GM18907 (cell line): ENCODE data around the gene TBX2.
"Not testable (repeated sequence)": the region's sequence is repeated elsewhere in the genome, so short reads cannot be mapped to it uniquely, and the experiment has no call there.

Source experiments
- ATAC-seq: cut with Tn5 transposase; IDR thresholded peaks from one replicate; pipeline ENCODE4 v1.9.1; 2021; ENCODE audit warnings: mild to moderate bottlenecking, moderate library complexity; ENCODE audit not compliant: unreplicated experiment

Gene TBX2

DNA sequence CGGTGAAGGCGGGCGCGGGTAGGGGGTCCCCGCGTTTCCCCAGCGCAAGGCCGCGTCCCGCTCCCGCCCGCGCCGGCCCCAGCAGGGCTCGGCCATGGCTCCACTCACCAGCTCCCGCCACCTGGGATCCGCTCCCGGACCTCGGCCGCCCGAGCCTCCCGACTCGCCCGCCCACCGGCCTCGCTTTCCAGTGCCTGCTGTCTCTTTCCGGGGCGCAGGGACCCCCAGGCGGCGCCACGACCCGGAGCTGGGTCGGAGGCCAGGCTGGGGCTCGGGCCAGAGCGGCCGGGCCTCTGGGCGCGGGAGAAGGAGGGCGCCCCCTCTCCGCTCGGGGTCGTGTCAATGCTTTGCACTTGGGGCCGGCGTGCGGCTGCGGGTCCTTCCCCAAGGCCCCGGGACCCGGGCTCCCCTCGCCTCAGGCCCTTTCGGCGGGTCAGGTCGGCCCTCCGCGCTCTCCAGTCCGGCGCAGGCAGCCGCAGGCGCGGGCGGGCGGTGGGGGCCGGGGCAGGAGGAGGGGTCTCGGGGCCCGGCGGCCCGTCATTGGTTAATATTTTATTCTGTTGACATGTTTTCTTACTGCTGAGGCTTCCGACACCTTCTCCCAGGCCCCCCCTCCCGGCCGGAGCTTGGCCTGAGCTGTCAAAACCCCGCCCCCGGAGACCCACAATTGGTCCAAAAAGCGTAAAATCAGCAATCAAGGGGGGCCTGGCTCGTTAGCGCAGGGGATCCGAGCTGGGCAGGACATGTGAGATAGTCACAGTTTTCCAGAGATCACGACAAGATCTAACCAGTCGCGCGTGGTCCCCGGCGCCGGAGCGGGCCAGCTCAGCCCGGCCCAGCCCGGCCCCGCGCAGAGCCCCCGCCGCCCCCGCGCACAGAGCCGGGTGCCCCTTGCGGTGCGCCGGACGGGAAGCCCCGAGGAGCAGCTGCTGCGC, at the start of gene TBX2:
Gene TBX2 (plus strand): TSS at position 713 of the 935 bp plus-strand sequence. CDS start 334 bp downstream, outside the sequence.
- ATAC-seq = no peak

DNA sequence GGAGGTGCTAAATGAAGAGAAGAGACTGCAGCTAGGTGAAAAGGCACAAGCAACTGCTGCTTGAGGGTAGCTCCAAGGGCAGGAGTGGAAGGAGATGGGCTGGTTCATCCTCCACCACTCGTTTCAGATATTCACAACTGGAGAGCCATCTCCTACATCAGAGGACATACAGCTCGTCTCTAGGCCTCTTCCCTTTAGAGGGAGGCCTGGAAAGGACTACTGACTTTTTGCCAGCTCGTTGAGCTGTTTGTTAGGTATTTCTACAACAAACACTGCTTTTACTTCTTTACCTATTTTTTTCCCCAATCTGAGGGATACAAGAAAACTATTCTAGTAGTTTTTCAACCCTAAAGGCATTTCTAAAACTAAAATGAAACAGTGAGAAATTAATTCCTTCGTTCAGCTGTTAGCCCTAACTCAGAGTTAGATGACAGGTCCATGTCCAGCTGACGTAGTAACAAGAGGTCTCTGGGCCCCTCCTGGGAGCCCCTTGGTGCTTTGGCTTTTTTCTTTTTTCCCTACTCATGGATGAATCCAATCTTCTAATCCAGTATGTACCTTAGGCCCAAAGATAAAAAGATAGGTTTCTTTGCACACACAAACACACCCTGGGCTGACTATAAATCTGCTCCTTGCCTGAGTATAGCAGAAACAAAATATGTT, 47.8 kb upstream of the TBX2 start:
- ATAC-seq = no peak

DNA sequence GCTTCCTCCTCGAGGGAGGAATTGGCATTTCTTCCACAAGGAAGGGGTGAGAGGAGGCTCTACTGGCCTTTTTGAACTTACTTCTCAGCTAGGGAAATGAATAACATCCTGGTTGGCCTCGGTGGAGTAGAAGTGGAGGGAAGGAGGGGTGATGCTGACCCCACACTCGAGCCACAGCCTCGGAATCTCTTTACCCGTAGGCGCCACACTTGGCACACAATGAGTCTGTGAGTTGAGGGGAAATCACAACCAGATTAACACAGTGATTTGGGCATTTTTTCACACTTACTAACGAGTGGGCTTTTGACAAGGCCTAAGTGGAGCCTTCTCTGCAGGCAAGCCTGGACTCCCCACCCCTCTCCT, 47.3 kb upstream of the TBX2 start:
- ATAC-seq = no peak

DNA sequence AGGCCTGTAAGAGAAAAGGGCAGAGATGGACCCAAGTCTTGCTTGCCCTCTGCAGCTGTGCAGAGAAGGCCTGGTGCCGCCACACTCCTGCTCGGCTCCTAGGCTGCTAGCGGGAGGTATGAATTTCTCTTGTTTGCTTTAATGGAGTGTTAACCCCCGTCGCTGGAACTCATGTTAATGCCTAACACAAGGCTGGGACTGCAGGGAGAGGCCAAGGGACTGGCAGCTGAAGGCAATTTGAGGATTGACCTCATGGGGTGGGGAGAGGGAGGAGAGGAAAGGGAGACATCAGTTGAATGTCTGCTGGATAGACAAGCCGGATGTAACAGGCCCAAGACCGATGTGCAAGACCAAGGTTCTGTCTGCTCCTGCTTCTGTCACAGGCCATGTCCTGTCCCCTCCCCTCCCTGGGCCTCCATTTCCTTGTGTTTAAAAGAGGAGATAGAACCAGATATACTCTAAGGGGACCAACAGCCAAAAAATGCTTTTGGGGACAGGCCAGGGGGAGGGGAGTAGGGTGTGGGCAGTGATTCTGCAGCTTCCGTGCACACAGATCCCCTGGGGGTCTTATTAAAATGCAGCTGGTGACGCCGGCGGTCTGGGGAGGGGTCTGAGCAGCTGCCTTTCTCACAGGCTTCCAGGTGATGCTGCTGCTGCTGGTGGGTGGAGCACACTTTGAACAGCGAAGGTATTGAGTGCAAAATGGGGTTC, 46.7 kb upstream of the TBX2 start:
- ATAC-seq = no peak

DNA sequence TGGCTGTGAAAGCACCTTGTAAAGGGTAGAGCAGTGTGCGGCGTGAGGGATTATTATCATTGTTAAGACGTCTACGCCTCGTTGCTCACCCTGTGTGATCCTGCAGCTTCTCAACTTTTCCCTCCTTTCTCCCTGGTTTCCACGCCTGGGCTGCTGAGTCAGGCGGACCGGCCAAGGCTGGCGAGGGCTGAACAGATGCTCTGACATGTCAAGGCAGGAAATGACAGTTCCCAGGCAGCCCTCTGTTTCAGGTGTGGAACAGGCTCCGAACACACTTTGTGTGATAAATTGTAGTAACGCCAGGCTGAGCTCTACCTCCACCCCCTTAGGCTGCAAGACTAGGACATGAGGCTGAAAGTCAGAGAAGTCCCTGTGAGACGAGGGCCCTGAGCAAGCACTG, 46.0 kb upstream of the TBX2 start:
- ATAC-seq = no peak

DNA sequence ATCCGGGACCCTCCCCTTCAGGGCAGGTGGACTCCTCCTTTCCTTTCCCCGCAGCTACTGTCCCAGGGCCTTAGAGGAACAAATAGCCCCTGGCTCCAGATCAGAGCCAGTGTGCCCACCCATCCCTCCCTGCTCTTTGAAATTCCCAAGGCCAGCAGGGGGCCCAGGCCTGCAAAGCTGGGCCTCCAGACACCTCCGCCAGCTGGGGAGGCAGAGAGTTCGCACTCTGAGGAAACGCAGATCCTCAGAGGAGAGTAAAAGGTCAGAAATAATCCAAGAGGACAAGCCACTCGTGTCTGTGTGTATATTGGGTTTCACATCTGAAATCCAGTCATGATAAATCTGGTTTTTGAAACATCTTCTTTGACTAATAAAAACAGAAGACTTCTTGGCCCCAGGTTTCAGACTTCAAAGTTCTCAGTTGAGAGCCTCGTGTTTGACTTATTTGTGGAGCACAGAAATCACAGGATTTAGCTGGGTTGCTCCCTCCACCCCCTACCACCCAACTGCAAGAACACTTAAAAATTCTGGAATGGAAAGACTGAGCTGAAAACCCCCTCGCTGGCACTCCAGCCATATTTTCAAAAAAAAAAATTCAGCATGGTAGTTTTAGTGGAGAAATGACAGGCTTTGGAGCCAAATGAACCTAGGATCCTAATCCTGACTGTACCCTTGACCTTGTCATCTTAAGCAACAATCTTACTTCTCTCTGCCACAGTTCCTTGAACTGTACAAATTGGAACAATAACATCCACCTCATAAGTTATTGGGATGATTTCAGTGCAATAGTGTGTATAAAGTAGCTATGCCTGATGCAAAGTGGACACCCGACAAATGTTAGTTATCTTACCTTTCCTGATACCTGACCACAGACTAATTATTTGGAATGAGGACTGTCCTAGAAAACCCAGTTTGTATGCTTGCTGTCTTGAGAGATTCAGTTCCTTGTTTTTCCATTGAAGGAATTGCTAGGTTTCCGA, 44.5 kb upstream of the TBX2 start:
- ATAC-seq = no peak

DNA sequence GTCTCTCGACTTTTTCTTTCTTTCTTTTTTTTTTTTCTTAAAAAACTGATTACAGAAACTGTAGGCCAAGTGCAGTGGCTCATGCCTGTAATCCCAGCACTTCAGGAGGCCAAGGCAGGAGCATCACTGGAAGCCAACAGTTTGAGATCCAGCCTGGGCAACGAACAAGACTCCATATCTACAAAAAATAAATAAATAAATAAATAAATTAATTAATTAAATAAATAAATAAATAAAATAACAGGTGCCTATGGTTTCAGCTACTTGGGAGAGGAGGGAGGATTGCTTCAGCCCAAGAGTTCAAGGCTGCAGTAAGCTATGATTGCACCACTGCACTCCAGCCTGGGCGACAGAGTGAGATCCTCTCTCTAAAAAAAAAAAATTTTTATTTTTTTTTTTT, 42.6 kb upstream of the TBX2 start:
- not testable (repeated sequence) for ATAC-seq

DNA sequence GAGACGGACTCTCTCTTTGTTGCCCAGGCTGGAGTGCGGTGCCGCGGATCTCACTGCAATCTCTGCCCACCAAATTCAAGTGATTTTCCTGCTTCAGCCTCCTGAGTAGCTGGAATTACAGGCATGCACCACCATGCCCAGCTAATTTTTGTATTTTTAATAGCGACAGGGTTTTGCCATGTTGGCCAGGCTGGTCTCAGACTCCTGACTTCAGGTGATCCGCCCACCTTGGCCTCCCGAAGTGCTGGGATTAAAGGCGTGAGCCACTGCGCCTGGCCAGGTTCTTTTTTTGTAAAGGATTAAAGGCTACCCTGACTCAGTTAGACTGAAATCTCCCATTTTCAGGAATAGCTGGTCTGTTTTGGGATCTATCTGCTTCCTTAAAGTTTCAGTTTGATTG, 40.1 kb upstream of the TBX2 start:
- ATAC-seq = not testable (repeated sequence)

DNA sequence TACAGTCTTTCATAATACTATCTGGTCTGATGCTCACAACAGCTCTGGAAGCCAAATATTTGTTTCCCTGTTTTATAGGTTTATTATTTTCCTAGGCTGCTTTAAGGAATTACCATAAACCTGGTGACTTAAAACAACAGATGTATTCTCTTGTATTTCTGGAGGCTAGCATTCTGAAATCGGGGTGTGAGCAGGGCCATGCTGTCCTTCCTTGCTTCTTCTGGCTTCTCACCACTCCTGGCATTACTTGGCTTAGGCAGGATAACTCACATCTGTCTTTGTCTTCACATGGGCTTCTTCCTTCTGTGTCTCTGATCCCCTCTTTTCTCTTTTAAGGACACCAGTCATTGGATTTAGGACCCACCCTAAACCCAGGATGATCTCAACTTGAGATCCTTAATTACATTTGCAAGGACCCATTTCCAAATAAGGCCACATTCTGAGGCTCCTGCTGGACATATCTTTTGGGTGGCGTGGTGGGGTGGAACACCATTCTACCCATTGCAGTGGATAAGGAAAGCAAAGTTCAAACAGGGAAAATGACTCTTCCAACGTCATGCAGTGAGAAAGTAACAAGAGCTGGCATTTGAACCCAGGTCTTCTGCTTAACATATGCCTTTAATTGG, 39.2 kb upstream of the TBX2 start:
- no peak for ATAC-seq

DNA sequence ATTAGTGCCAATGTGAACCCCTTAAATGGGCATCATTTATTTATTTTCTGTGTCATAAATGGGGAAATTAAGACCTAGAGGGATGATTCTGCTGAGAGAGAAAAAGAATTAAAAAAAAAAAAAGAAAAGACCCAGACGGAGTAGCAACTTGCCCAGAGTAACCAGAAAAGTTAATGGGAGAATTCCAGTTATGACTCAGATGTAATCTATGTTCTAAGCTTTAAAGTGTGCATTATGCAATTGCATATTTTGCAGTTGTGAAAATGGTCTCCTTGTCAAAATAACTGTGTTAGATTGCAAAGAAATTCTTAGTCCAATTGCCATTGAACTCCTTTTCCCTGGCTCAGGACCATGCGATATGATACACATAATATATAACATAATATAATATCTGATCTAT, 38.6 kb upstream of the TBX2 start:
- no peak for ATAC-seq

DNA sequence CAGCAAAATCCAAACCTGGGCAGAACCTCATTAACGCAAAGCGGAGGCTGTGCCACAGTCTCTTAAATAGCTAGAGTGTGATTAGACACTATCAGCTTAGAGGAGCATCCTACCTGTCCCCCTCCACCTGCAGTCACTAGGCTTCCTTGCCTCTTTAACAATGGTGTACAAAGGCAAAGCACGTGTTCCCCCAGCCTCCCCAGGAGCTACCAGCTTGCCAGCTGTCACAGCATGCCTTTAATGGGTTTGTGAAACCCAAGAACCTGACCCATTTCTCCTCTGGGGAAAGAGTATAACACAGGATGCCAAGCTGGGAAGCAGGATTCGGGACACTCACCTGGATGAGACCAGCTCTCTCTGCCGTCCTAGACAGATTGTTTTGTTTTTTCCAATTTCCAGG, 37.2 kb upstream of the TBX2 start:
- ATAC-seq = no peak

DNA sequence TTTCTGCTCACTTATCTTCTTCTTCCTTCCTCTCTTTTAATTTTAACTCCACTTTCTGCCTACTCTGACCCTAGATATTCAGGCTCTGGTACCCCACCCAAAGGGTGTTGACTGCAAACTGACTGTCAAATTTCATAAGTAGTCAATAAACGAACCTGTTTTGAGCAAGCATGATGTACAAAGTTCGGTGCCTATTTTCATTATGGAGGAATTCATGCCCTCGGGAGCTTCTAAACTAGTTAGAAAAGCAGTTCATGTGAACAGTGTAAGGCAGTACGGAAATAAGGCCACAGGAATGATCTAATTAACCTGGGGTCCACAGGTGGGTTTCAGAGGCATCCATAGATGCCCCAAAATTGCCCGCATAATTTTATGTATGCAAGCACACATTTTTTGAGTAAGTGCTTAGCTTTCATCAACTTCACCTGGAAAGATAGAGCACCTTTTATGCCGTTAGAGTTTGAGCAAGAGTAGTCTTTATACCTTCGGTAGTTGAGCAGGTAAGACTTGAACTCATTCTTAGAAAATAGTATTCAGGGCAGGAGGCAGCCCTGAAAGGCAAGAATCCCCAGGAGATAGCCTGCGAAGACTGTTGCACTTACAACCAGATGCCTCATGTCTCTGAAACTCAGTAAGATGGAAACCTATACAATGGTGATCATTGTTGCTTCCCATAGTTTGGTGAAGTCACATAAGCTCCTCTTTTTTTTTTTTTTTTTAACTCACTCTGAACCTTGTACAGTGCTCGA, 36.6 kb upstream of the TBX2 start:
- no peak for ATAC-seq

DNA sequence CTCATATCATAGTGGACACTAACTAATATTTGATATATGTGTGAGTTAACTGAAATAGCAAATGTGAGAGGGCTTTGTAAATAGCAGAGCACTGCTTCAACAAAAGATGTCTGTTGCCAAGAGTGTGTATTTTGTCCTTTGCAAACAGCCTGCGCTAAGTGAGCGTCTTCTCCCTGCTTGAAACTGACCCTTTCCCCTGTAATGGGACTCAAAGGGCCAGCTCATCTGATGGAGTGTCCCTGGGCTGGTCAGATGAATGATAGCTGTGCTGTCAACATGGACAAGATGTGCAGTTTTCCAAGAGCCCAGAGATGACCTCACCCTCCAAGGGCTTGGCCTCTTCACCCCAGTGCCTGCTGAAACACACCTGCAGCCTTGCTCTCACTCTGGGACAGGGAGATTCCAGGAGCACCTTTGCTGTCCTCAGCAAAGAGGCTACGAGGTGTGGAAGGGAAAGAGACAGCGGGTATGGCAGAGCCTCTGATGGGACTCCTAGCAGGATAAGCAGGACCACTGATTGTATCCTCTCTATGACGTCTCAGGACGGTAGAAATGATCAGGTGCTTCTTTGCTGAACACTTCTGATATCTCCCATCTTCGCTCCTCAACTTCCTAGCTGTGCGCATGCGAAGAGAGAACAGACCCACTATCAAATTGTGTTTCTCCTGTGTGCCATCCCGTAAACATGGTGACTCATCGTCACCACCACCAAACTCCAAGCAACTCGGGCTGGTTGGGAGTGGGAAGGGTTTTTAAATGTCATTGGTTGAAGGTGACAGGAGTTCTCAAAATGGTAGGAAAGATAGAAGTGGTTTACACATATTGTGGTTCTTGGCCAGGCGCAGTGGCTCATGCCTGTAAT, 35.8 kb upstream of the TBX2 start:
- ATAC-seq = no peak

DNA sequence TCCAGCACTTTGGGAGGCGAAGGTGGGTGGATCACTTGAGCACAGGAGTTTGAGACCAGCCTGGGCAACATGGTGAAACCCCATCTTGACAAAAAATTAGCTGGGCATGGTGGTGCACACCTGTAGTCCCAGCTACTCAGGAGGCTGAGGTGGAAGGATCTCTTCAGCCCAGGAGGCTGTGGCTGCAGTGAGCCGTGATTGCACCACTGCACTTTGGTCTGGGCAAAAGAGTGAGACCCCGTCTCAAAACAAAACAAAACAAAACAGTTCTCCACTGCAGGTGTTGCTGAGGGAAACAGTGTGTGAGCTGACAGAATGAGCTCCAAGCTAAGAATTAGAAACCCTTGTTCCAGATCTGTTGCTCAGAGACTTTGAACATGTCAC, 35.2 kb upstream of the TBX2 start:
- no peak for ATAC-seq

DNA sequence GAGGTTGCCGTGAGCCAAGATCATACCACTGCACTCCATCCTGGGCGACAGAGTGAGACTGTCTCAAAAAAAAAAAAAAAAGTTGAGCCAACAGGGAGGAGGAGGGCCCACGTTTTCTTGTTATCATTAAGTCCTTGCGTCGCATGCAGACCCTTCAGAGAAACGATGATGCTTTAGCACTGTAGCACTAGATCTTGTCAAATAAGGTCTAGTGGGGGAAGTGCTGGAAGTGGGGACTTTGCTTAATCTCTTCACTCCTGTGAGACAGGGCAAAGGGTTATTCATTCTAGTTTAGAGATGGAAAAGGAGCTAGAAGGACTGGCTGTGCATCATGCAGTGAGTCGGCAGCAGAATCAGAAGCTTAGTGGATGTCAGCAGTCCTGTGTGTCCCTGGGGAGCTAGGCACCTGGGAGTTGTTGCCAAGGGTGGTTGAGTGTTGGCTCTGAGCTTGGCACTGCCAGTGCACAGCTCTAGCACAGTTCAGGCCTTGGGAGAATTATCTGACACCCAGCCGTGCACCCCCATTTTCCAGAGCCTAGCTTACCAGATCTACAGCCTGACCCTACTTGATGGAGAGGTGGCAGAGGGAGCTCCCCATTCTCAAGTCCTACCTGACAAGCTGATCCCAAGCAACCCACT, 33.4 kb upstream of the TBX2 start:
- ATAC-seq = no peak

DNA sequence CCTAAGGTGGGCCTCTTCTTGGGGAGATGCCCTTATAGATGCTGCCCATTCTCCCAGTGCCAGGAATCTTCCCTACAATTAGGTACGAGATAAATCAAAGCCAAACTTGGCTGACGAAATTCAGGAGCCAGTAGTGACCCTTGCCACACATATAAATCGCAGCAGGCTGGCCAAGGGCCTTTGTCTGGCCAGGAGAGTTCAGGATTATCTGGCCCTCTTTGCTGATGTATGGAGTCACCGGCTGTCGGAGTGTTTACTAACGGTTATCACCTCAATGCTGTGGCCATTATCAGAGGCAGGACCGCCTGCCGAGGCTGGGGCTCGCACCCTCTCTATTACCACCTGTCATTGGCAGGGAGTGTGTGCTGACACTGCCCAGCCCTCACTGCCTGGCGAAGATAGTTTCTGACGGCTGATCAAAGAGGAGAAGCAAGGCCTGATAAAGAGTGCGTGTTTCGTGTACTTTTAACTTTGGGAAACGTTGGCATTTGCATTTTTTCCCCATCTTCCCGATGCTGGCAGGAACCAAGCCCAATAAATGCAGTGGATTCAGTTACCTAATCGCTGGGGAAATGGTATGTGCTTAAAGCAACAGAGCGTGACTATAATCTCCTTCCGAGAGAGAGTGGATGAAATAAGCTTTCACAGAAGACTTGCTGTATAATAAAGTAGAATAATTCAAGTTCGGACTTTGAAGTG, 32.8 kb upstream of the TBX2 start:
- ATAC-seq = no peak

DNA sequence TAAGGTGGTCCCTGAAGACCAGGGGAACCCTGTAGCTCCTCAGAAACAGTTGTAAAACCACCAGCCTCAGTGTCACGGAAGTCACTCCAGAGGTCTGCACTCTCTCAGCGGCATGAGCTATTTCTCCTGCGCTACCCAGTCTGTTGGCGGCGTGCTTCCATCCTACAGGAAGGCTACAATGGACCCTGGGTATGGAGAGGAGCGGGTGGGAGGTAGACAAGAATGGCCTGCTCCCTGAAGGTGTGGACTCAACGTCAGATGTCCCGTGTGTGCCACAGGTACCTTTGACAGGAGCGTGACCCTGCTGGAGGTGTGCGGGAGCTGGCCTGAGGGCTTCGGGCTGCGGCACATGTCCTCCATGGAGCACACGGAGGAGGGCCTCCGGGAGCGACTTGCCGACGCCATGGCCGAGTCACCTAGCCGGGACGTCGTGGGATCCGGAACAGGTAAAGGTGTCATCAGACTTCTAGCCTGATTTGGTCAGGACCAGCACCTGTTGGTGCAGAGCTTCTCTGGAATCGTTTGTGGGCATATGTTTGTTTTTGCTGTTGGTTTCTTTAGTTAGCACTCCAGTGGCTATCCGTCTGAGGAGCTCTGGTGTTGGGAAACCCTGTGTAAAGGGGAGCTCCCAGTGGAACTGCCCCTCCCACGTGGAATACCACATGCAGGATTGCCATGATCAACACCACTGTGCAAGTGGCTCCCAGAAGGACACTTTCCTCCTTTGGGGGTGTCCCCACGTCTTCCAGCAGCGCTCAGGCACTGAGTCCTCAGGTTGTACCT, 31.4 kb upstream of the TBX2 start:
- ATAC-seq = no peak
